ENCODE data around the gene MAD2L1BP.

GRCh38 chr6:43679057-43679456, 43.4 kb downstream of the MAD2L1BP start:
- TF ChIP-seq CTCF (conservative IDR thresholded peaks at IDR 0.05; ENCODE audit: low read length) (no peak), EZH2phosphoT487 (IDR thresholded peaks at IDR 0.05; ENCODE audit: borderline replicate concordance, low read depth, low read length) (no peak)

Data from OCI-LY7 (cell line).